ENCODE measurements around the gene RASGRP4.
A peak's percentile ranks its signal among the peaks of the same experiment; 100 is the strongest.

RASGRP4 gene

DNA sequence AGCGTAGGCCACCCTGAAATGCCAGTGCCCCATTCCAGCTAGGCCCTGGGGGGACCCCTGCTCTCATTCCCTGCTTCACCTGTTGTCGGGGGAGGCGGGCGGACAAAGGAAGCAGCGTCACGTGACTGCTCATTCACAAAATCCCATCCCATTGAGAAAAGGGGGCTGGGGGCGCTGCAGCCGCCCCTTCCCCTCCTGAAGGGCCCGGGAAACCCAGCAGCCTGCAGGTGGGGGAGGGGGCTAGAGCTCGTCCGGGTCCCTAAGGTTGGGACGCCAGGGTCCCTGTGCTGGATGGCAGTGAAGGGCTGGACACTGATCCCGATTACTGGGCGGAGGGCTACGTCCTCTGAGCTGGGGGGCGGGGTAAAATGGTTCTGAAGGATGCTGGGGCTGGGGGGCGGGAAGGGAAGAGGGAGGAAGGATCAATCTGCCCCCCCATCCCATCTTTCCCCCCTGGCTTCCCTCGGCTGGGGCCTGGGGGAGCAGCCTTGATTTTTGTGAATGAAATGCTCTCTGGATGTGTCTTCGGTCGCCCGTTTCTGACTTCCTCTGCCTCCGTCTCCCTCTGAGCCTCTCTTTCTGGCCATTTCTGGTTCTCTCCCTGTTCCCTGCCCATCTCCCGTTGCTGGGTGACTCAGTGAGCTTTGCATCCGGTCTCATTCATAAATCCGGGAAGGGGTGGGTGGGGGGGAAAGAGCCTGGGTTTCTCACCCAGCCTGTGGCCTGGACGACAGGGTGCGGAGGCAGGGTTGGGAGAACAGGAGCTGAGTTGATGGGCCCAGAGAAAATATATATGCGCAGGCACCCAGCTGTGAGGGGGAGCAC is 36.7 kb downstream of the RASGRP4 start:
- no peaks in the 10 kb centered on the region for H4K20me1 ChIP-seq (ENCODE audit: insufficient read depth, low read length, poor library complexity, severe bottlenecking)
- TF ChIP-seq EZH2phosphoT487 (IDR thresholded peaks at IDR 0.05; ENCODE audit: borderline replicate concordance): no peak
- TF ChIP-seq, protein P1, sequence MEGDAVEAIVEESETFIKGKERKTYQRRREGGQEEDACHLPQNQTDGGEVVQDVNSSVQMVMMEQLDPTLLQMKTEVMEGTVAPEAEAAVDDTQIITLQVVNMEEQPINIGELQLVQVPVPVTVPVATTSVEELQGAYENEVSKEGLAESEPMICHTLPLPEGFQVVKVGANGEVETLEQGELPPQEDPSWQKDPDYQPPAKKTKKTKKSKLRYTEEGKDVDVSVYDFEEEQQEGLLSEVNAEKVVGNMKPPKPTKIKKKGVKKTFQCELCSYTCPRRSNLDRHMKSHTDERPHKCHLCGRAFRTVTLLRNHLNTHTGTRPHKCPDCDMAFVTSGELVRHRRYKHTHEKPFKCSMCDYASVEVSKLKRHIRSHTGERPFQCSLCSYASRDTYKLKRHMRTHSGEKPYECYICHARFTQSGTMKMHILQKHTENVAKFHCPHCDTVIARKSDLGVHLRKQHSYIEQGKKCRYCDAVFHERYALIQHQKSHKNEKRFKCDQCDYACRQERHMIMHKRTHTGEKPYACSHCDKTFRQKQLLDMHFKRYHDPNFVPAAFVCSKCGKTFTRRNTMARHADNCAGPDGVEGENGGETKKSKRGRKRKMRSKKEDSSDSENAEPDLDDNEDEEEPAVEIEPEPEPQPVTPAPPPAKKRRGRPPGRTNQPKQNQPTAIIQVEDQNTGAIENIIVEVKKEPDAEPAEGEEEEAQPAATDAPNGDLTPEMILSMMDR (conservative IDR thresholded peaks at IDR 0.05; ENCODE audit: low read length): no peak
- H3K9ac ChIP-seq (ENCODE audit: low read depth, low read length, poor library complexity, severe bottlenecking): no peak overlapping the region
- peak overlapping the region; percentile 72 for H3K4me3 ChIP-seq (ENCODE audit: low read length, poor library complexity, severe bottlenecking)
- no peaks in the 10 kb centered on the region for H3K36me3 ChIP-seq (ENCODE audit: insufficient read depth, low read length)
- H3K9me3 ChIP-seq (ENCODE audit: insufficient read depth, low read depth, low read length): no peaks in the 10 kb centered on the region
- peaks cover 5% of the 10 kb centered on the region for H3K4me1 ChIP-seq (ENCODE audit: insufficient read depth, low read length, poor library complexity, severe bottlenecking)
- peak overlapping the region; percentile 93 for H3K4me2 ChIP-seq (ENCODE audit: low read depth, low read length, poor library complexity, severe bottlenecking)
- no peaks in the 10 kb centered on the region for H3K79me2 ChIP-seq (ENCODE audit: insufficient read depth, low read length)
- no peaks in the 10 kb centered on the region for H3K27me3 ChIP-seq (ENCODE audit: insufficient read depth, low read length, poor library complexity, severe bottlenecking)
- no peaks in the 10 kb centered on the region for H3K9me2 ChIP-seq (replicated peaks; ENCODE audit: low read depth, low read length)
- H3F3A ChIP-seq (ENCODE audit: low read depth): no peaks in the 10 kb centered on the region
- H2AFZ ChIP-seq (ENCODE audit: low read length): peak overlapping the region; percentile 39; the same call in 1 of the 2 replicates

DNA sequence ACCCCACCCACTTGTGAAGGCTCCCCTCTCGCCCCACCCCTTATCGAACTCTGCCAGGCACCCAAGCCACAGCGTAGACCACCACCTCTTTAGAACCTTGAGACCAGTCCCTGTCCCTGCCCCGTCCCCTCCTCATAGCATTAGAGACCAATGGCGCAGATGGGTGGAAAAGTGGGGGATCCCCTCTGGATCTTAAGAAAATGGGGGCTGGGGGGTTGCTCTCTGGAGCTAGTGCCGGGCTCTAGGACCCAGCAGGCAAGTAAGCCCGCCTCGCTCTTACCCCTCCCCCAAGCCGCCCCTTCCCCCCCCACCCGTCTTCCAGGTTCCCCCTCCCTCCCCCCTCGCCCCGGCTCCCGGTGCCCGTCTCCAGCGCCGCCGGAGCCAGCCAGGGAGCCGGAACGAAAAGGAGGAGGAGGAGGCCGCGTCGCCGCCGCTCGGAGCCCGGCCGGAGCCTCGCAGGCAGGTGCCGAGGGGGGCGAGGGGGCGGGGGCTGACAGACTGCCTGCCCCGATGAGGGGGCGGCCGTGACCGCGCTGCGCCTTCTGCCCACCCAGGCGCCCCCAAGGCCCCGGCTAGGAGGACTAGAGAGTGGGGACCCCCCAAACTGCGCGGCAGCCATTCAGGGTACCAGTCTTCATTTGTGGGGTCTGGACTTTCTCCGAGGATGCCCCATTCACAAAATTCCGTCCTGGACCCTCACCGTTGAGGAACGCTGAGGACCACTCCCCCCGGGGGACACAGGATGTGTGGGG is 37.5 kb downstream of the RASGRP4 start, which contains the start of gene SPRED3:
SPRED3 (plus strand) TSS at position 349 of the 752 bp plus-strand sequence. CDS start 1,606 bp downstream, outside the sequence.
- Histone ChIP-seq H2AFZ (ENCODE audit: low read length) (peak within 1 kb of the TSS; percentile 61), H3K27me3 (ENCODE audit: insufficient read depth, low read length, poor library complexity, severe bottlenecking) (no peaks in the 10 kb centered on the region), H3K9ac (ENCODE audit: low read depth, low read length, poor library complexity, severe bottlenecking) (no peak within 1 kb of the TSS), H3K4me1 (ENCODE audit: insufficient read depth, low read length, poor library complexity, severe bottlenecking) (peaks cover 5% of the 10 kb centered on the region), H3K9me3 (ENCODE audit: insufficient read depth, low read depth, low read length) (no peaks in the 10 kb centered on the region), H3K4me2 (ENCODE audit: low read depth, low read length, poor library complexity, severe bottlenecking) (peak within 1 kb of the TSS; percentile 93), H3F3A (ENCODE audit: low read depth) (no peaks in the 10 kb centered on the region), H3K36me3 (ENCODE audit: insufficient read depth, low read length) (peaks cover 6% of the 10 kb centered on the region; the same call in 1 of the 2 replicates), H4K20me1 (ENCODE audit: insufficient read depth, low read length, poor library complexity, severe bottlenecking) (no peaks in the 10 kb centered on the region), H3K79me2 (ENCODE audit: insufficient read depth, low read length) (no peaks in the 10 kb centered on the region), H3K4me3 (ENCODE audit: low read length, poor library complexity, severe bottlenecking) (peak within 1 kb of the TSS; percentile 72), H3K9me2 (replicated peaks; ENCODE audit: low read depth, low read length) (no peaks in the 10 kb centered on the region)
- TF ChIP-seq, protein P1 (conservative IDR thresholded peaks at IDR 0.05; ENCODE audit: low read length): no peak
- TF ChIP-seq EZH2phosphoT487 (IDR thresholded peaks at IDR 0.05; ENCODE audit: borderline replicate concordance): no peak

DNA sequence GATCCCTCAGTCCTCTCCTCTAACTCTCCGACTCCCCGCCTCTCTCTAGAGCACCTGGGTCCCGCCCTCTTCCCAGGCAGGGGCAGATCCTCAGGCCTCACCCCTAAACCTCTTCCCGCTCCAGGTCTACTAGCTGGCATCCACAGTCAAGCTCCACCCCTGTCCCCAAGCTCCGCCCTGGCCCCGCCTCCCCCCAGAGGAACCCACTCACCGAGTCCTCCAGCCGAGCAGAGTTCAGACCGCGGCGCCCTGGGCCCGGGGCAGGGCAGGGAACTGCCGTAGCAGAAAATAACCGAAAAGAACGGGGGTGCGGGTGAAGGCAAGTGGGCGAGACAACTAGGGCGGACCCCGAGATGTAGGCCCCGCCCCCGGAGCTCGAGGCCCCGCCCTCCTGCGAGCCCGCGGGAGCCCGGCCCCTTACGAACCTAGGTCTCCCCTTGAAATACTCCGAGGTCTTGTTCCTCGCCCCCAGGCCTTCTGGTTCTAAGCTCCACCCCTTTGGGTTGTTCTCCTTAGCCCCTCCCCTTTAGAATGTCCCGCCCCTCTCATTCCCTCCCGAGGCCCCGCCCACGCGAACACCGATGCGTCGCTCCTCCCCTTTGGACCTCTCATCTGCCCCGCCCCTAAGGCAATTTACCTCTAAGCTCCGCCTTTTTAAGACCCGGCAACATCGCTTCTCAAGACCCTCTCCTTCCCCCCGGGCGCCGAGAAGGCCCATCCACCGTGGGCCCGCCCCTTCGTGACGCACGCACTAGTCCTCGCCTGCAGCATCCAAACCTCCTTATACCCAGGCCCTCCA is 38.3 kb downstream of the RASGRP4 start, which contains the start of gene GGN:
GGN (minus strand) TSS at position 485 of the 799 bp plus-strand sequence. CDS start 773 bp downstream, outside the sequence.
- Histone ChIP-seq H2AFZ (ENCODE audit: low read length) (peak within 1 kb of the TSS; percentile 61), H4K20me1 (ENCODE audit: insufficient read depth, low read length, poor library complexity, severe bottlenecking) (no peaks in the 10 kb centered on the region), H3K36me3 (ENCODE audit: insufficient read depth, low read length) (peaks cover 14% of the 10 kb centered on the region; the same call in 1 of the 2 replicates), H3K4me2 (ENCODE audit: low read depth, low read length, poor library complexity, severe bottlenecking) (peak within 1 kb of the TSS; percentile 93), H3F3A (ENCODE audit: low read depth) (no peaks in the 10 kb centered on the region), H3K27me3 (ENCODE audit: insufficient read depth, low read length, poor library complexity, severe bottlenecking) (no peaks in the 10 kb centered on the region), H3K9me2 (replicated peaks; ENCODE audit: low read depth, low read length) (no peaks in the 10 kb centered on the region), H3K4me1 (ENCODE audit: insufficient read depth, low read length, poor library complexity, severe bottlenecking) (peaks cover 5% of the 10 kb centered on the region), H3K9ac (ENCODE audit: low read depth, low read length, poor library complexity, severe bottlenecking) (no peak within 1 kb of the TSS), H3K79me2 (ENCODE audit: insufficient read depth, low read length) (no peaks in the 10 kb centered on the region), H3K9me3 (ENCODE audit: insufficient read depth, low read depth, low read length) (no peaks in the 10 kb centered on the region), H3K4me3 (ENCODE audit: low read length, poor library complexity, severe bottlenecking) (peak within 1 kb of the TSS; percentile 72)
- TF ChIP-seq EZH2phosphoT487 (IDR thresholded peaks at IDR 0.05; ENCODE audit: borderline replicate concordance): no peak
- TF ChIP-seq, protein P1 (conservative IDR thresholded peaks at IDR 0.05; ENCODE audit: low read length): no peak
